Hematopoietic multipotent progenitor cell (in vitro differentiated cells): Measurements from ENCODE around the gene PARVB. TPM values are rescaled to one million over a fixed set of nuclear protein-coding genes. Genes with fewer than 3 reads are reported as not detected.
"Not testable (repeated sequence)": the region's sequence is repeated elsewhere in the genome, so short reads cannot be mapped to it uniquely, and the experiment has no call there.

ENCODE experiments used
- DNase-seq, 3 donors: peaks; one replicate each; pipeline ENCODE4 v3.0.0-alpha.2; 2011 to 2015; ENCODE audit warnings: low read depth in 2 of 3, low spot score in 2 of 3
- total RNA-seq: library from RNA; depleted of rRNA; stranded (reverse); fragments of >200 nt; gene quantifications from one replicate; pipeline ENCODE4 v1.2.3, GENCODE V29; 2012

PARVB gene
- total RNA-seq, 1 donor = 52.8 TPM

DNA sequence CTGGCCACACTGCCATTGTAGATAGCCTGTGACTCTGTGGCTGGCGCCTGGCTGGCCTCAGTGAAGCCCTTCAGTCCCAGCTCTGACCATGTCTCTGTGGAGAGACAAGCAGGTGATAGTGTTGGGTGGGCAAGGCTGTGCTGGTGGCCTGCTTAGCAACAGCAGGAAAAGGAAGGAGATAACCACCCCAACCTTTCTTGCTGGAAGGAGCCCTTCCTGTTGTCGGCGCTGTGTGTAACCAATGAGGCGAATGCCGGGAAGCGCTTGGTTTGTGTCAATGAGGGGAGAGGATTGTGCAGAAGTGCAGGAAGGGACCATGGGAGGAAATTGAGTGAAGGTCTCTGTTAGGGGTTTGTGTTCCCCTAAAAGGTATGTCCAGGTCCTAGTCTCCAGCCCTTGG is 27.3 kb downstream of the PARVB start:
- no peak for DNase-seq

DNA sequence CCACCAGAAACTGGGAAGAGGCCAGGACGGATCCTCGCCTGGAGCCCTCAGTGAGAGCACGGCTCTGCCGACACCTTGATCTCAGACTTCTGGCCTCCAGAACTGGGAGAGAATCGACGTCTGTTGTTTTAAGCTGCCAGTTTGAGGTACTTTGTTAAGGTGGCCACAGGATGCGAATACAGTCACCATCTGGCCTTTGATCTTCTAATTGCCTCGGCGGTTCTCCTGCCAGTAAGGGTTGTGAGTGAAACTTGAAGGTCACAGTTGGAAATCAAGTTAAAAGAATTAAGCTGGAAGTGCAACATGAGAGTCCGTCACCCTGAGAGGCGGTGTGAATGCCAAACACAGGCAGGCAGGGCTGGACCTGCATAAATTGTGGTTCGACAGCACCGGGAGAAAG is 27.9 kb downstream of the PARVB start:
- DNase-seq = no peak

DNA sequence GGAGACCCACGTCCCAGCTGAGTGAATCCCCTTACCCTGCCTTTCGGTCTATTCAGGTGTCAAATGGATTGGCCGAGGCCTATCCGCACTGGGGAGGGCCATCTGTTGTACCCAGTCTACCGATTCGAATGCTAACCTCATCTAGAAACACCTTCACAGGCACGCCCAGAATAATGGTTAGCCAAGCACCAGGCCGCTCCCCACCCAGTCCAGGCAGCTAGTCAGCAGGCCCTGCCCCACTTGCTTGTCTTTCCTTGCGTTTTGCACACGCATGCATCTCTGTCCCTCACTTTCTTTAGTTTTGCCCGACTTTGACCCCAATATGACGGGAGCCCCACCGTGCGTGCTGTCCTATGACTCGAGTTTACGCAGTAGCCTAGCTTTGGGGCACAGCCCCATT is 31.7 kb downstream of the PARVB start:
- DNase-seq = no peak

DNA sequence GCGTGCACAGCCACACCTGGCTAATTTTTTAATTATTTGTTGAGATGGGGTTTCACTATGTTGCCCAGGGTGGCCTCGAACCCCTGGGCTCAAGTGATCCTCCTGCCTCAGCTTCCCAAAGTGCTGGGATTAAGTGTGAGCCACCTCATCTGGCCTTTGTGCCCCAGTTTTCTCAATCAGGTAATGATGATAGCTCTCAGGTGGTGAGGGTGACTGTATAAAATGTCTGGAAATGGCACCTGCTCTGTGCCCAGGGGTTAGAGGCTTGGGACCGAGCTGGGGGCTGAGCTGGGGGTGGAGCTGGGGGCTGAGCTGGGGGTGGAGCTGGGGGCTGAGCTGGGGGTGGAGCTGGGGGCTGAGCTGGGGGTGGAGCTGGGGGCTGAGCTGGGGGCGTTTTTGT is 32.5 kb downstream of the PARVB start:
- not testable (repeated sequence) for DNase-seq

DNA sequence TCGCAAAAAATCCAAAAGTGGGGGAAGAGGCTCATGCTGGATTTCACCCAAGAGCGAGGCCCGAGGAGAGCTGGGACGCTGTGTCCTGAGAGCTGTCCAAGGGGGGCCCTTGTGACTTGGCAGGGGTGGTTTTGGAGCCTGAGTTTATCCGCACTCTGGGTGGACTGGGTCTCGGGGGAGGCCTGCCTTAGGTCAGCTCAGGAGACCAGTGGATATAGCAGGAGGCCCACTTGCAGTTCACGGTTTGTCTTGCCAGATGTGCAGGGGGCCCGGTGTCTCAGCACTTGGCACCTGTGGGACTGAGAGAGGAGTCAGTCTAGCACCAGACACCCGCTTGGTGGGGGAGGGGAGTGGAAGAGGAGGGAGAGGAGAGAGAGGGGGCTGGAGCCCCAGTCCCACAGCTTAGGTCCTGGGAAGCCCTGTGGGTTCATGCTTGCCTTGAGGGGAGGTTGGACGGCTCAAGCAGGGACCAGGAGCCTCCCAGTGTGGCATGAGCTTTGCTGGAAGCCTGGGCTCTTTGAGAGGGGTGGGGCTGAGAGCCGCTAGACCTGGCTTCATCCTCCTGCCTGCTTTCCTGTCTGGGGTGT is 33.4 kb downstream of the PARVB start:
- no peak for DNase-seq

DNA sequence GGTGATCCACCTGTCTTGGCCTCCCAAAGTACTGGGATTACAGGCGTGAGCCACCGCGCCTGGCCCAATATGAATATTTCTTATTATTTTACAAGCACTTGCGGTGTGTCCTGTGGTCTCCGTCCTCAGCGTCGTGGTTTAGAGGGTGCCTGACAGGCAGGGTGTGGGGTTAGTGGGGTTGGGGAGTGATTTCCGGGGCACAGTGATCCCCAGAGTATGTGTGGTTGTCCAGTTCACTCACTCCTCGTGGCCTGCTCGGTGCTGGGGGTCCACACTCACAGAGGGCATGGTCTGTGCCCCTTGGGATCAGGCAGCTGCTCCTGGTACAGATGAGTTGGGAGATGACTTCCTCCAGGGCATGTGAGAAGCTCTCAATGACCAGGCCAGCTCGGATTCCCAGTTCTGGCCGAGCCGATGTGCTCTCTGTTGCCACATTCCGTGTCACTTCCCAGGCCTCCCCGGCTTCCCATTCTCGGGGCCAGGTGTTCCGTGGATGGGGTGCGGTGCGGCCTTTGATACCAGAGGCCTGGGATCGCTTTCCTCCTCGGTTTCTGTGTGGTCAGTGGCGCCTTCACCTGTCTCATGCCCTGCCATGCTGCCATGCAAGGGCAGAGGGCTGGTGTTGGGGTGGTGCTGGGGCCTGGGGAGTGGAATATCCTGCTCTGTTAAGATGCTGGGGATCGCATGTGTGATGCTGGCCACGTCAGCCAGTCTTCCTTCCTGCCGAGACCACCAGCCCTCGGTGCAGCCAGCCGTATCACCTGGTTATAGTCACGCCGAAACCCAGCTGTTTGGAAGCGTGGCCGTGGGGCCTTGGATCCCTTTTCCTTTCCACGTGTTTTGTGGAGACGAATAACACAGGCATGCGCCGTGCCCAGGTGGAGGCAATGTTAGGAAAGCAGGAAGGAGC is 39.6 kb downstream of the PARVB start:
- DNase-seq = no peak

DNA sequence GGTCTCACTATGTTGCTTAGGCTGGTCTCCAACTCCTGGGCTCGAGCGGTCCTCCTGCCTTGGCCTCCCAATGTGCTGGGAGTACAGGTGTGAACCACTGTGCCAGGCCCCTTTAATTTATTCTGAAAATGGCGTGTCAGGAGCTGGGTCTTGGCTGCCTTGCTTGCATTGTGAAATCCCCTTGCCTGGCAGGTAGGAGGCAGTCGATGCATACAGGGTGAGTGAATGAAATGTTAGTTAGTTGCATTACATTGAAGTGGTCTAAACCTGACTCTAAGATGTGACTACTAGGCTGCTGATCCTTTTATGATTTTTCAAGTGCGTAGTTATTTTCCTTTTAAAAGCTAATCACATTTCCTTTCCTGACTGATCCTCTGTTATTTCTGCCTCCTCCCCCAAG is 42.9 kb downstream of the PARVB start:
- DNase-seq = no peak

DNA sequence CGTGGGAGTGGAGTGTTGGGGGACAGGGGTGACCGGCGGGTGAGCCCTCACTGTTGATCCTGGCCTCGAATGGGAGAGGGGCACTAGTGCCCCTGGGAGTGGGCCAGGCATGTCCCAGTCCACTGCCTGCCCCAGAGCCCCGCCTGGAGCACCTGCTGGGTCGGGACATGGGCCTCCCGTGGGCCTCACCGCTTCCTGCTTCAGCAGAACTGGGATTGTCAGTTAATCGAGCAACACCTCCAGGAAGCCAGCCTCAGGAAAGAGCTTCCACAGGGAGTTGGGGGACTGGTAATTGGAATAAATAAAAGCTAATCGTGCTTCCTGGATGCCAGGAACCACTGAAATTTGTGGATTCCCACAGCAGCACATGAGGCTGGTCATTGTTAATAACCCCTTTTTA is 43.8 kb downstream of the PARVB start:
- no peak for DNase-seq

DNA sequence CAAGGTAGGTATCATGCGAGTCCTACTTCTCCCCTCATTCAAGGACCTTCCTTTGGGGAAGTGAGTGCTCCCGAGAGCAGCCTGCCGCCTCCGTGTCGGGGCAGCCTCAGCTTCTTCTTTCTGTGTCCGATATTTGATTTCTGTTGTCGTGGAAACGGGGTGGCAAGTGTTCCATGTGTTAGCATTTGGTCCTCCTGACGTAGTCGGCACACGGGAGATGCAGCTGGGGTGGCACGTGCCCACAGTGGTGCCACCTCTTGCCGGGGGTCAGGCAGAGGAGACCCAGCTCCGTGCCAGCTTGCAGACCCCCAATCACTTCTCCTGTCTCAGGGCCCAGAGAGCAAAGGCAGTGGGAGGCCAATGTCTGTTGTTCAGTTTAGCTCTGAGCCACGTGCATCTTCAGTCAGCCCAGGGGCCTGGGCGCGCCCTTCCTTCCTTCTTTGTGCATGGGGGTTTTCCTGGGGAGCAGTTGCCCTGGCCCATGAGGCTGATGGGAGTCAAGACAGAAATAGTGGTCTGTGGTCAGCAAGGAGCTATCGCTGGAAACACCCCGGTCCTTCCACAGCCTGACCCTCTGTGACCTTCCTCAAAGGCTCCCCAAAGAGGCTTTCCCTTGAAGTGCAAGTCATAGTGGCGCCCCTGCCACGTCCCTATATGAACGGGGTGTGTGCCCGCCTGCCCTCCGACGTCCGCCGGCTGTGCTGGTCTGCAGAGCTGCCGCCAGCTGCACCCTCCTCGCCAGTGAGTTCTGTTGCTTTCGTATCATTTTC is 44.5 kb downstream of the PARVB start:
- DNase-seq = peak in 2 of 3 donors; percentile 95 to 96

DNA sequence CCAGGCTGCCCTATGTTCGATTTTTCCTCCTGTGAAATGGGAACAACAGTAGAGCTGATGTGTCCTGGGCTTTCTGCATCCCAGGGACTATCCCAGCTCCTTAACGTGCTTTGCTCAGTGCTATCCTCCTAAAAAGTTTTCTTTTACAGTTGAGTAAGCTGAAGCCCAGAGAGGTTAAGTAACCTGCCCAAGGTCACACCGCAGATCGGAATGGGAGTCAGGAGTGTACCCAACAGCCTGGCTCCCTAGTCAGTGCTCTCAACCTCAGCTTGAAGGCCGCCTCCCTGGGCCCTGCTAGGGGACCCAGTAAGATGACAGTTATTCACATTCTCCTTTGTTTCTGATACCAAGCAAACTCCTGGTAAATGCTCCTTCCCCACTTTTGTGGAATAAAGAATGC is 45.9 kb downstream of the PARVB start:
- no peak for DNase-seq

DNA sequence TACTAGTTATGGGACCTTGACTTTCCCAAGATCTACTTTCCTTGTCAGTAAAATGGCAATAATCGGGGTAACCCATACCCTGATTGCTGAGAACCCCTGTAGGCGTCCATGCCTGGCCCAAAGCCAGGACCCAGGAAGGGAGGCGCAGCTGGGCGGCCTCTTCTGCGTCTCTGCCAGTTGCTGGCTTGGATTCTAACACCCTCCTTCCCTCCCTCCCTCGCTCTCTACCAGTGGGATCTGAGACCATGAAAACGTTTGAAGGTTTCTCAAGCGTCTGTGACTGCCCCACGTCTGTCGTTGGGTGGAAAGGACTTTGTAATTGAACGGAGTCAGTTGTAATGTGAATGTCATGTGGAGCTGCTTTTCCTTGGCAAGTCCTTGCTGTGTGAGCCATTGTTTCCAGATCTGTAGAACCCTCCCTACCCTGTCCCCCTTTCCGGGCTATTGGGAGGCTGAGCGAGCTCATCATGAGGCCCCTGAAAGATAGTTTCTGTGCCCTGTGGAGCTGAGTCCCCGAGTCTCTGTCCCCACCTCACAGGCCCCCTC is 47.8 kb downstream of the PARVB start:
- no peak for DNase-seq

DNA sequence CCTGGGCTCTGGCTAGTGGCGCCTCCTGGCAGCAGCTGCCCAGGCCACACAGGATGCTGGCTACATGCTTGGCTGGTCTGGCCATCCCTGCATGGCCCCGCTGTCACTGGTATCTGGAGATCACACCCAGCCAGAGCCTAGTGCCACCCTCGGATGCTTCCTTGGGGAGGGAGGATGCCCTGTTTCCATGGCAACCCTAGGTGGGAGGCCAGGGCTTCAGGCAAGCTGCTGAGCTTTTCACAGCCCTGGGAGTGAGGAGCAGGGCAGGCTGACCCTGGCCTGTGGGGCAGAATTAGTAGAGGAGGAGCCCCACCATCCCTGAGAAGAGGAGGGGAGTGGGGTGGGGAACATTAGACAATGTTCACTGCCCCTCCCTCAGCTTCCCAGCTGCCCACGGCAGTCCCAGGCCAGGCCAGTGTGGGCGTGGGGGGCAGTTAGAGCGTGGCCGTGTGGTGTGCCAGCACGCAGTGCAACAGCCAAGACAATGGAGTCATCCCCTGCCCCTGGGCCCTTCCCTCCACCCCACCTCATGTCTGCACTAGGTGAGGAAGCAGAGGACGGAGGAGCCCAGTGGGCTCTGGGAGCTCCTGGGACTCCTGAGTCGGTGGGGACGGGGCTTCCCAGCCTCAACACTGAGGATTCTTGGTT is 50.4 kb downstream of the PARVB start:
- no peak for DNase-seq

DNA sequence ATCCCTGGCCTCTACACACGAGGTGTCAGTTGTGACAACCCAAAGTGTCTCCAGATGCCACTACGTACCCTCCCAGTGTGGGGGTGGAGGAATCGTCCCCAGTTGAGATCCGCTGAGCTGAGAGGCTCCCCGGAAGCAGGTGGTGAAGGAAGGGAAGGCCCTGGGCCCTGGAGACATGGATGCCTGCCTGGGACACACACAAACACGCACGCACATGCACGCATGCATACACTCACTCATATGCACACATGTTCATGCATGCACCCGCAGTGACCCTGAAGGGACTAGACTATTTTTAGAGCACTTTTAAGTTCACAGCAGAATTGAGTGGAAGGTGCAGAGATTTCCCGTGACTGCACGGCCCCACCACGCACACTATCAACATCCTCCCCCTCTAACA is 50.9 kb downstream of the PARVB start:
- no peak for DNase-seq

DNA sequence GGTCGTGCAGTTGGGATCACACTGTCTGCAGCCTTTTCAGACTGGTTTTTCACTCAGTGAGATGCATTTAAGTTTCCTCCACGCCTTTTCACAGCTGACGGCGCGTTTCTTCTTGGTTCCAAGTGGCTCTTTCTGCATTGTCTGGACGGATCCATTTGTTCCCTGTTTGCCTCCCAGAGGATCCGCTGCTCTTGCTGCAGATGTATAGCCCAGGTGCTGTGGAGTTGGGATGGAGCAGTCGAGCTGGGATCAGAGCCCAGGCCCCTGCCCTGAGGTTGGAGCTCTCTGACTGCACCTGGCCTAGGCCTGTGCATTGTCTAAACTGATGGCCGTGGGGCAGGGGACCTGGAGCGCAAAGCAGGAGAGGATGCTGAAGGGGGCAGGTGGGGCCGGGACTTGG is 51.6 kb downstream of the PARVB start:
- DNase-seq = no peak

DNA sequence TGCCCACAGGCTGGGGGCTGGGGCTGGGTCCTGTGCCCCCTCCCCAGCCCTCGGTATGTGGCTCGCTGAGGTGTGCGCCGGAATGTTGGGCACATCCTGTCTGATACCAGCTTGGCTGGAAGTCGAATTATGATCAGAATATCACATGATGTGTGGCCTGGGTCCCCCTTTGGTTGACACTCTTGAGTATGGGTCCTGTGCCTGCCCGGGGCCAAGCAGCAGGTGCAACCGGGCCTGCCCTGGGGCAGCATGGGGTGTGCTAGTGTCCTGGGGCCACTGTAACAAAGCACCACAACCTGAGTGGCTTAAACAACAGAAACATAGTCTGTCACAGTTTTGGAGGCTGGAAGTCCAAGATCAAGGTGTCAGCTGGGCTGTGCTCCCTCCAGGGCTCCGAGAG is 52.7 kb downstream of the PARVB start:
- no peak for DNase-seq

DNA sequence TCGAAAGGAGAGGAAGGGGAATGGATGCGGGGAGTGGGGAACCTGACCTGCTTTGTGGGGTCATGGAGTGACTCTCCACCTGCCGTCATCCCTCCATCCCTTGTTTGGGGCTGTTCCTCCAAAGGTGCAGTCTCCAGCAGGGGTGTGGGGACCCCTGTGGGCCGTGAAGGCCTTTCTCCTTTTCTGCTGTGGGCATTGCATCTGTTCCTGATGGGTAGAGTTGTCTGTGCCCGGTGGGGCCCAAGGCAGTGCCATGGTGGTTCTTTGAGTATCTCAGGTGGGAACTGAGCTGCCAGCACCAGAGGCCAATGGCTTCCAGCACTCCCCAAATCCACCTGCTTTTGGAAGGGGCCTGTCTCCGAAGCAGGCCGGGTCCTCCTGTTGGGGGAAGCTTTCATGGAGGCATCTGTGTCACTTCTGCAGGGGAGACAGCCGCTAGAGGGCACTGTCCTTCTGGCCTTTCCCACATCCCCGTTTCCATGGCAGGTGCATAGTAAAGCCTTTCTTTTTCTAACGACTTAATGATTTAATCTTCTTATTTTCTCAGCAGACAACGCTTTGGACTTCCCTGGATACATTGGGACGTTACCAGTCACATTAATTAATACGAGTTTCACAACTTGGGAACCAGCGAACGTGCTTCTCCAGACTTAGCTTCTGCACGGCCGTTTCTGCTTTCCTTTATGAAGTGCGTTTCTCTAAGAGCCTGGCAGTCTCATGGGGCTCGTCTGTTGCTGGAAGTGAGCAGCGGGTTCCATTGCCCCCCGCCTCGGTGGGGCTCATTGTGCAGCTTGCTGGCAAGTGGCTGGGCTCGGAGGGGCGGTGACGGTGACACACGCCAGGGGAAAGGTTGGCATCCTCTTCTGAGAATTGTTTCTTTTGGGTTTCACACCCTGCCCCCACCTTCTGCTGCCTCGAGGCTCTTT is 57.1 kb downstream of the PARVB start:
- DNase-seq = peak; percentile 49 to 74 (median 64)

DNA sequence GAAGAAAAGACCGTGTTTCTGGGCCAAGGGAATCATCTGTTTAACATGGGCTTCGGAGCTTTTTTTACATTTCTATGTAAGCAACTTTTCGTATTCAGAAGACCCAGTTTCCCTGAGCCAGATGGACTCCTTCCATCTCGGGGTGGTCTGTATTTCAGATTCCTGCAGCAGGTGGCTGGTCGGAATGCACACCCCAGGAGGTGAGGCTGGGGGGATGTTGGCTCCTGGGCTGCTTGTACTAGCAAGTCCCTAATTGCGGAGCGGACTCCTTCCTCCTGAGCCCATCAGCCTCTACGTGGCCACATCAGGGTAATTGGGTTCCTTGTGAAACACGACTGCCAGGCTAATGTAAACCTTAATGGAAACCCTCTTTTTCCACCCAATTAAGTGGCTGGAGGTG is 58.7 kb downstream of the PARVB start:
- no peak for DNase-seq

DNA sequence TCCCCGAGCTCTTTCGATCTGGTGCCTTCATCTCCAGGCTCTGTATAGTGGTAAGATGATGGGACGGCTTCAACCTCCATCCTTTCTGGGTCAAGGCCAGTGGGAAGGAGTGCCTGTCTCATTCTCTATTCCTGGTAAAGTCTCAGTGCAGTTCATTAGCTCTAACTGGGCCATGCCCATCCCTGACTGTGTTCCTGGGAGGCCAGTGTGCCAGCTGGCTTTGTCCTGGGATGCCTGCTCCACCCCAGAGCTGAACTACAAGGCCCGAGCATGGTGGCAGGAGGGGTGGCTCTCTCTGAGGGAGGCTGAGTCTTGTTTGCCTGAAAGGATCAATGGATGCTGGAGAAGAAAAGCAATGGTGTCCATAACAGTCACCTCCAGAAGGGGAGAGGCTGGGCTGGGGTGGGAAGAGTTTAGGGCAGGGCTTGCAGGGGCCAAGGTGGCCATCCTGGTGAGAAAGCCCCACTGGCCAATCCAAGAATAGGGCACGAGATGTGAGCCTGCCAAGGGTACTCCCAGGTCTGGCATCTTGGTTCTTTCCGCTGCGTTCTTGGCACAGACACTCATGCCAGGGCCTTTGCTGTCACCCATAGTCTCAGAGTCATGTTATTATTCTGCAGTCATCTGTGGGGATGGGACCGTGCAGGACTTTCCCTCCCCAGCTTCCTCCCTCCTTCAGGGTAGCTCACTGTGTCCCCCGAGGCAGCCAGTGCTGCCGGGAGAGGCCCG is 60.1 kb downstream of the PARVB start:
- DNase-seq = no peak

DNA sequence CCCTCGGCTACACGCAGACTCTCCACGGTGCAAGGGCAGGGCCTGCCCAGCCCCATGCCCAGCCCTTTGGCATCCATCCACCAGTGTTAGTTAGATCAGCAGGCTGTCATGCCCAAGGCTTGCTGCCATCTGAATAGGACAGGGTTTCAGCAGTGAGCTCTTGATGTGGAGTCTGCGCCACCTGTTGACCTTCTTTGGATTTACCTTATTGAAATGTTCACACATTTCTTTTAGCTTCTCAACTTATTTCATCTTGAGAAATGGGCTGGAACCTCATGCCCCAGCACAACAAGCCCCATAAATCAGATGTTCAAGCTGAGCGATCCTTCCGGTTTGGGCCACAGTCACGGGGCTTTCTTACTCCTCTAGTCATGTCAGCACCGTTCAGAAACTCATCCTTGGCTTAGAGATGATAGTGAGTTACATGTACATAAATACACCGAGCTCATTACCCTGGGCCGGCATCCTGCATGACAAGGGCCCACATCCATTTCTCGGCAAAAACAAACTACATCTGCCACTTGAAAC is 61.7 kb downstream of the PARVB start:
- peak; percentile 4 to 81 (median 63) for DNase-seq
